ENCODE data around the gene TCF3.

Gene TCF3

GRCh38 chr19:1609680-1610474, 42.5 kb downstream of the TCF3 start:
- no peak for DNase-seq (ENCODE audit: low read depth in 2 of 2)

DNA sequence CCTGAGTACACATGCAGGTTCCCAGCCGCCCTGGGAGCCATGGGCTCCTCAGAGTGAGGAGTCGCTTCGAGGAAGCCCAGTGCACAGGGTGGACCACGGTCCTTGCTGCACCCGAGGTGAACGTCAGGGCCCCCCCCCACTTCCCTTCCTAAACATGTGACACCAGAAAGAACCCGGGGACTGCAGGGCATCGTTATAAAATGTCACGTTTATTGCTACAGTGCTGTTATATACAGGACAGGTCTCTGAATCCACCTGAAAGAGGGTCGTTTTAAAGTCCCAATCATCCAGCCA, 43.4 kb downstream of the TCF3 start:
- DNase-seq (ENCODE audit: low read depth in 2 of 2), result no peak

DNA sequence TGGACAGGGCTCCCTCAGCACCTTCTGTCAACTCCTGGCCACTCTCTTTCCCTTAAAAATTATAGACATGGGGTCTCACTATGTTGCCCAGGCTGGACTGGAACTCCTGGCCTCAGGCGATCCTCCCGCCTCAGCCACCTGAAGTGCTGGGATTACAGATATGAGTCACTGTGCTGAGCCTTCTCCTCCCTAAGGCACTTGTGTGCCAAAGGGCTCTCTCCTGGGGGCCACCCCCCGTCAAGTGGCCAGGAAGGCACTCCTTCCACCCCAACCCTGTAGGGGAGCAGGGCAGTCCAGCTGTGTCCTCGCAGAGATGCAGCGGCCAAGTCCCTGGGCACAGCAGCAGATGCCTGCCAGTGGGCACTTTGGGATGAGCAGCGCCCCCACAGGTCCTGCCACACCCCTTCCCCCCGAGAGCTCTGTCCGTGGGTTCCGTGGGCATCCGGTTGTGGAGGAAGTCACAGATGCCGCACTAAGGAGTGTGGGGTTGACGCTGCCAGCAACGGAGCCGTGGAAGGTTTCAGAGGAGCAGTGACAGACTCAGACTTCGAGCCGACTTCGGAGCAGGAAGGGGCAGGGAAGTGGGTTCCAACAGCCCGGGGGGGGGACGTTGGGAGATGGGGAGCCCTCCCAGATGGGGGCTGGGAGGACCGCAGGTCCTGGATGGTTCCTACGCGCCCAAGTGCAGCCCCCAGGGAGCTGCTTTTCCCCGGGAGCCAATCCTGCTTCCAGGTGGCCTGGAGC, 43.9 kb downstream of the TCF3 start:
- DNase-seq (ENCODE audit: low read depth in 2 of 2), result no peak

- DNase-seq (ENCODE audit: low read depth in 2 of 2), result no peak
Observed at GRCh38 chr19:1606138-1606651, 46.2 kb downstream of the TCF3 start.

DNA sequence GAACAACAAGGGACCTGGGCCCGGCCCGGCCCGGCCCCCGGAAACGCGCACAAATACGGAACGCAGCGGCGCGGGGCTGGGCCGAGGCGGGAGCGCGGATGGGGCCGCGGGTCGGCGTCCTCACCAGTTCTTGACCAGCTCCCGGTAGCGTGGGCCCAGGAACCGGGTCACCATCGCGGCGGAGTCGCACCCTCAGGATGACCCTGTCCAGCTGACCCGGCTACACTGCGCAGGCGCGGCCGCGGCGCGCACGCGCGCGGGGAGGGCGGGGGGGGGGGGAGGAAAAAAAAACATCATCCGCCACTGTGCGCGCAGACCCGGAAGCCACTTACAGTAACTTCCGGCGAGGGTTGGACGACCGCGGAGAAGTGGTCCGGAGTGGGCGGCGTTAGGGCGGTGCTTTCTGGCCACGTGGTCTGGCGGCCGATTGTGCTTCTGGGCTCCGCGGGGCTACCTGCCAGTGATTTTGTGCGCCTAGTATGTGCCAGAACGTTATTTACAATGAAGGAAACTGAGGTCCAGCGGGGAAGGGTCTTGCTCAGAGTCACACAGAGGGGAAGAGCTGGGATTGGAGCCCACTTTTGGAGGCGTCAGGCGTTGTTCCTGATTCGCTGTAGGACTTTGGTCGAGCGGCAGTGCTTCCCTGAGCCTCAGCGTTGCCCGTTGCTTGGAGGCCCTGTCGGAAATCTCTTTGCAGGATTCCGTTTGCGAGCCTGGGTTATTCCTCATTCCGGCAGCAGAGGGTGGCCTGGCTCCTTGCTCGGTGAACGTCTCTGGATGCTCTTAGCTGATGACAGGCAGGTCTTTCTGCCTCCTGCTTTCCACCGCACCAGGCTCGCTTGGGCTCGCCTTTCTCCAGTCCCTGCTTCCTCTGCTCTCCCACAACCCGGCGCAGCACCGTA, 46.9 kb downstream of the TCF3 start, which contains the start of gene UQCR11:
Gene UQCR11, minus strand, starts transcription at position 227 of the 902 bp plus-strand sequence. Its CDS starts 53 bp downstream, at position 174.
- peak; percentile 86 to 87 for DNase-seq (ENCODE audit: low read depth in 2 of 2)

GRCh38 chr19:1602091-1602707, 50.2 kb downstream of the TCF3 start:
- DNase-seq (ENCODE audit: low read depth in 2 of 2), result no peak

DNA sequence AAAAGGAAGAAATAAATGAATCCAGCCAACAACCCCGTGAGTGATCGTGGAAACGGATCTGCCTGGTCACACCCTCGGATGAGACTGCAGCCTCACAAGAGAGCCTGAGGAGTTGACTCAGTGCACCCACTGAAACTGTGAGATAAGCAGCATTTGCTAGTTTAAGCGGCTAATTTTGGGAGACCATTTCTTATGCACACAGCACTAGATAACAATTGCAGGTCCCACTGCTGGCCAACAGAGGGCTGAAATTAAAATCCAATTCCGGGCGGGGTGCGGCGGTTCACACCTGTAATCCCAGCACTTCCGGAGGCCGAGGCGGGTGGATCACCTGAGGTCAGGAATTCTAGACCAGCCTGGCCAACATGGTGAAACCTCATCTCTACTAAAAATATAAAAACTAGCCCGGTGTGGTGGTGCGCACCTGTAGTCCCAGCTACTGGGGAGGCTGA, 50.8 kb downstream of the TCF3 start:
- no peak for DNase-seq (ENCODE audit: low read depth in 2 of 2)

DNA sequence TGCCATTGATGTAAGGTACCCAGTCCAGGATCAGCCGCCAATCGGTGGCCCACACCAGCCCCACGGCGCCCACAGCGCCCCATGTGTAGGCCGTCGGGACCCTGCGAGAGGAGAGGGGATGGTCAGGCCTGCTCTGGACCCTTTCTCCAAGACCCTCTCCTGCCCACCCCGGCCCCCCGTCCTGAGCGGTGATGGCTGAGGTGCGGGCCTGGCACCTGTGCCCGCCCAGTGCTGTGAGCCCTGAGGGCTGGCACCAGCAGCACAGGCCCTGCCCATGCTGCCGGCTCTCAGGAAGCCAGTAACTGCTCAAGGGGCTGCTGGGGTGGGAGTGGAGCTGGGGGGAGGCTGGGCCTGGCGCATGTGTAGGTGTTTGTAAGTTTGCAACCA, 53.0 kb downstream of the TCF3 start:
- DNase-seq (ENCODE audit: low read depth in 2 of 2), result no peak

- DNase-seq (ENCODE audit: low read depth in 2 of 2), result no peak
Observed at GRCh38 chr19:1598777-1599459, 53.5 kb downstream of the TCF3 start.

DNA sequence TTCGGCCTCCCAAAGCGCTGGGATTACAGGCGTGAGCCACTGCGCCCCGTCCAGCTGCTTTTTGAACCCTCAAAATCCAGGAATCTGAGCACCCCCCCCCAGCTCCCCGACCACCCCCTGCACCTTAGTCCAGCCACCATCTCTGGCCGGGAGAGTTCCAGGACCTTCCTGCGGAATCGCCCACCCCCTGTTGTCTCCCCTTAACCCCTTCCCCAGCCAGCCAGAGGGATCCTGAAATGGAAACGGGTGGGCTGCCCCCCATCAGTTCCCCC, 59.0 kb downstream of the TCF3 start:
- no peak for DNase-seq (ENCODE audit: low read depth in 2 of 2)

DNA sequence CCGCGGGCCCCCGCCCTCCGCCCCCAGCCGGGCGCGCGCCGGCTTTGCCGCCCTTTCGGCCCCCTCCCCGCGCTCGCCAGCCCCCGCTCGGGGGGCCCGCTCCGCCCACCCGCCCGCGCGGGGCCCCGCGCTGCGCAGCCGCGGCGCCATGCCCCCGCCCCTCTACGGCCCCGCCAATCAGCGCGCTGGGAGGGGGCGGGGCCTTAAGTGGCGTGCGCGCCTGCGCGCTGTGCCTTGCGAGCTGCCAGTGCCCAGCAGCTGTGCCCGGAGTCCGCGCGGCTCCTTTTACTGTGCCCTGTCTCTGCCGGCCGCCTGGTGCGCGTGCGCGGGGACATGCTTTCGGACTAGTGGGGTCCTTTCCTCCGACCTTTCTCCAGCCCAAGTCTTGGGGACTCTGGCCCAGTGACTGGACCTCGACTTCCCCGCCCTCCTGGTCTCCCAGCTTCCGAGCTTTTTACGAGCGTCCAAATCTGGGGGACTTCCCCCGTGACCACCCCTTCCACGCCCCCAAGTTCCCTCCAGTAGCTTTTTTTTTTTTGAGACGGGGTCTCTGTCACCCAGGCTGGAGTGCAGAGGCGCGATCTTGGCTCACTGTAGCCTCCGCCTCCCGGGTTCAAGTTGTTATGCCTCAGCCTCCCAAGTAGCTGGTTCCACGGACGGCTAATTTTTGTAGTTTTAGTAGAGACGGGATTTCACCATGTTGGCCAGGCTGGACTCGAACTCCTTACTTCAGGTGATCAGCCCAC, 59.5 kb downstream of the TCF3 start, which contains the start of gene MBD3:
Gene MBD3, minus strand, starts transcription at position 111 of the 746 bp plus-strand sequence. CDS start 234 bp downstream, outside the sequence.
- peak; percentile 70 to 73 for DNase-seq (ENCODE audit: low read depth in 2 of 2)

- peak; percentile 68 to 73 for DNase-seq (ENCODE audit: low read depth in 2 of 2)
Observed at GRCh38 chr19:1592024-1592754, 60.2 kb downstream of the TCF3 start.

- no peak for DNase-seq (ENCODE audit: low read depth in 2 of 2)
Observed at GRCh38 chr19:1591421-1592023, 60.9 kb downstream of the TCF3 start.

- no peak for DNase-seq (ENCODE audit: low read depth in 2 of 2)
Observed at GRCh38 chr19:1590641-1591397, 61.6 kb downstream of the TCF3 start.

DNA sequence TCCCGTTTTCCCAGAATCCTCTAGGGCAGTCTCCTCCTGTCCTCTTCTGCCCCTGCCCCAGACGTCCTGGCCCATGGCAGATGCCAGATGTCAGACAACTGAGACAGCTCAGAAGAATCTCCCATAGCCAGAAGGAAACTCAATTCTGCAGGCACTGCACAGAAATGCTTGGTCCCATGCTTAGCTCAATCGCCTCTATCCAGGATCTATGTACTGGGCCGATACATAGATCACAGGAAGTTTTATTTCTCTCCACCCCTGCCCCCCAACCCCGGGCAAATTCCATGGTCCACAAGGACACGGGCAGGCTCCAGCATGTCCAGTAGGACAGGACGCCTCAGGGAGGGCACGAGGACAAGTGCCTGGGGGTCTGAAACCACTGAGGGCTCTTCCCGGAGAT, 64.5 kb downstream of the TCF3 start:
- DNase-seq (ENCODE audit: low read depth in 2 of 2), result no peak

- no peak for DNase-seq (ENCODE audit: low read depth in 2 of 2)
Observed at GRCh38 chr19:1585243-1585580, 67.2 kb downstream of the TCF3 start.

DNA sequence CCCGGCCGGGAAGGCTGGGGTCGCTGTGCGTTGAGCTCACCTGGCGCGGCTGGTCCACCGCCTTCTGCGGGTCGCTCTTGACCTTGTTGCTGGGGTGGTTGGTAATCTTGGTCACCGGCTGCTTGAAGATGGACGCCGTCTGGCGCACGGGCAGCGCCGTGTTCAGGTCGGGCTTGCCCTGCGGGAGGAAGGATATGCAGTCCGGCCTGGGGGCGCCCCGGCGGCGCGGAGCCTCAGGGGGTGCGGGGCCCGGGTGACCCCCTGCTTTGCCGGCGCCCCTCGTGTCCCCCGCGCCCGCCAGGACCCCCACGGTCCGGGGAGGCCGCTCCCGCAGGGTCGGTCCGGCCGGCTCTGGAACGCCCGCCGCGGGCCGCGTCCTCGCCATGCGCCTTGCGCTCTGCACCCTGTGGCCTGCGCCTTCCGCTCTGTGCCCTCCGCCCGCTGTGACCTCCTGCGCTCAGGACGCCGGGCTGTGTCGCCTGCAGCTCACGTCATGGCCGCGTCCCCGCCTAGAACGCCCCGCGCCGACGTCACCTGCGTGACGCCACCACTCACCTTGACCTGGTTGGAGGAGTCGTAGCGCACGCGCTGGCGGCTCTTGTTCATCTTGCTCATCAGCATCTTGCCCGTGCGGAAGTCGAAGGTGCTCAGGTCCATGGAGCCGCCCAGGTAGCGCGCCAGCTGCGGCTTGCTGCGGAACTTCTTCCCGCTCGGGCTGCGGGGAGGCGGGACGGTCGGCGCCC, 67.7 kb downstream of the TCF3 start:
- no peak for DNase-seq (ENCODE audit: low read depth in 2 of 2)

DNA sequence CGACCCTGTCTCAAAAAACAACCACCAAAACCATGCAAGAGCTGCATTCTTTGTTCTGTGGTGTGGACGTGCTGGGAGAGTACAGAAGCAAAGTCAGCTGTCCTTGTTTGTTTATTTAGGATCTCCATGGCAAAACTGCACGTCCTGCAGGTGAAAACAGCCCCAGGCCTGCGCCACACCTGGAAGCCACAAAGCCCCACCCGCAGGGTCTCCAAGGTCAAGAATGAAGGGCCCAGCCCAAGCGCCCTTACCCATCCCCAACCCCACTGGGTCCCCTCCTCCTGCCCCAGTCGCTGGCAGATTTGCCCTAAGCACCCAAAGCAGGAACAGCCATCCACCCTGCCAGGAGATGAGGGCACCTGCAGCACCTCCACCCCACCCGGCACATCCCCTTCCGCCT, 70.2 kb downstream of the TCF3 start:
- no peak for DNase-seq (ENCODE audit: low read depth in 2 of 2)
